OCI-M2 (cell line): ENCODE results near the gene GLDC.
"Not testable (repeated sequence)": the region's sequence is repeated elsewhere in the genome, so short reads cannot be mapped to it uniquely, and the experiment has no call there.

Experiments
- DNase-seq: peaks from one replicate; lab custom pipeline; 2025; ENCODE audit not compliant: unreplicated experiment; lab: John Stamatoyannopoulos, UW

Gene GLDC

GRCh38 chr9:6567140-6567591 lies 78.4 kb downstream of the GLDC start:
- DNase-seq = no peak

GRCh38 chr9:6566409-6567139 lies 79.0 kb downstream of the GLDC start:
- no peak for DNase-seq

GRCh38 chr9:6565312-6565711 lies 80.2 kb downstream of the GLDC start:
- DNase-seq = no peak

- no peak for DNase-seq
These were observed 80.7 kb downstream of the GLDC start for GRCh38 chr9:6564868-6565267.

GRCh38 chr9:6564360-6564759 lies 81.2 kb downstream of the GLDC start:
- no peak for DNase-seq

GRCh38 chr9:6562871-6563430 lies 82.6 kb downstream of the GLDC start:
- DNase-seq = no peak

- DNase-seq = no peak
These were observed 83.3 kb downstream of the GLDC start for GRCh38 chr9:6562201-6562600.

GRCh38 chr9:6557883-6558616 lies 87.5 kb downstream of the GLDC start:
- no peak for DNase-seq

GRCh38 chr9:6553866-6554265 lies 91.7 kb downstream of the GLDC start:
- DNase-seq = no peak

- DNase-seq = no peak
These were observed 92.9 kb downstream of the GLDC start for GRCh38 chr9:6552498-6553121.

- DNase-seq = no peak
These were observed 93.5 kb downstream of the GLDC start for GRCh38 chr9:6552033-6552432.

GRCh38 chr9:6551136-6551535 lies 94.4 kb downstream of the GLDC start:
- DNase-seq = no peak

GRCh38 chr9:6549106-6549800 lies 96.3 kb downstream of the GLDC start:
- no peak for DNase-seq

- DNase-seq = no peak
These were observed 100.4 kb downstream of the GLDC start for GRCh38 chr9:6545017-6545691.

GRCh38 chr9:6543204-6543603 lies 102.3 kb downstream of the GLDC start:
- DNase-seq = no peak

GRCh38 chr9:6542617-6543016 lies 102.9 kb downstream of the GLDC start:
- not testable (repeated sequence) for DNase-seq

GRCh38 chr9:6538666-6539071 lies 106.9 kb downstream of the GLDC start:
- no peak for DNase-seq

GRCh38 chr9:6535594-6535993 lies 109.9 kb downstream of the GLDC start:
- DNase-seq = no peak

GRCh38 chr9:6525326-6526045 lies 120.0 kb downstream of the GLDC start:
- DNase-seq = no peak

- no peak for DNase-seq
These were observed 123.3 kb downstream of the GLDC start for GRCh38 chr9:6522263-6522662.
